B cell (primary cell): Measurements from ENCODE around the gene DVL1. TPM values are rescaled to one million over a fixed set of nuclear protein-coding genes. Genes with fewer than 3 reads are reported as not detected.

ENCODE experiments used
- ATAC-seq: fragments of 200-7000 bp; cut with Tn5 transposase; one replicate; pipeline ENCODE4 v1.10.0; 2021; ENCODE audit warnings: low read depth, mild to moderate bottlenecking, moderate number of reproducible peaks, moderate library complexity
- CTCF ChIA-PET: fragments of 350-600 bp; sonication (Branson Sonifier 250); formaldehyde crosslinking; loops from one replicate; lab custom pipeline; 2021; ENCODE audit warnings: antibody characterized with exemption, inconsistent platforms; lab: Charles Lee
- POLR2A ChIA-PET: fragments of 350-600 bp; sonication (Branson Sonifier 250); formaldehyde crosslinking; loops from one replicate; lab custom pipeline; 2021; ENCODE audit warnings: antibody characterized with exemption; lab: Charles Lee
- DNase-seq: peaks from one replicate; pipeline ENCODE4 v3.0.0; 2013
- H2AFZ ChIP-seq: 2 replicates; pipeline ENCODE4 v1.6.1; 2012; ENCODE audit warnings: mild to moderate bottlenecking, low read depth, low read length; ENCODE audit not compliant: insufficient read depth, poor library complexity, severe bottlenecking
- H3K27ac ChIP-seq, 2 donors: 1 replicate in 1 of 2; 2 replicates in 1 of 2; pipeline ENCODE4 v1.5.1; 2012 to 2013; ENCODE audit warnings: low read length in 2 of 2, mild to moderate bottlenecking in 2 of 2, moderate library complexity in 1 of 2
- H3K27me3 ChIP-seq, 4 experiments: fragments of 200-600 bp in 1 of 4; sonication (generic) in 1 of 4; replicated peaks in 1 of 4; 1 replicate in 2 of 4; 2 replicates in 2 of 4; pipeline versions ENCODE4 v1.6.1 to v1.7.0; 2013 to 2016; ENCODE audit warnings: low read length in 3 of 4, mild to moderate bottlenecking in 2 of 4, mixed read lengths in 1 of 4, moderate library complexity in 1 of 4; ENCODE audit not compliant: insufficient read depth in 4 of 4, control insufficient read depth in 3 of 4; ENCODE audit errors: control extremely low read depth in 1 of 4
- H3K36me3 ChIP-seq, 2 experiments: replicated peaks in 1 of 2; 1 replicate in 1 of 2; 2 replicates in 1 of 2; pipeline versions ENCODE4 v1.6.1 to v1.7.1; 2013; ENCODE audit warnings: low read length in 1 of 2; ENCODE audit not compliant: insufficient read depth in 2 of 2, control insufficient read depth in 1 of 2; ENCODE audit errors: control extremely low read depth in 1 of 2, extremely low read depth in 1 of 2
- H3K4me1 ChIP-seq, 2 donors: fragments of 200-600 bp in 1 of 2; sonication (generic) in 1 of 2; 1 replicate in 1 of 2; 2 replicates in 1 of 2; pipeline versions ENCODE4 v1.5.1 to v1.6.1; 2013 to 2017; ENCODE audit warnings: low read length in 2 of 2; ENCODE audit not compliant: control insufficient read depth in 2 of 2, insufficient read depth in 2 of 2
- H3K4me2 ChIP-seq: replicated peaks from 2 replicates; pipeline ENCODE3; 2012; ENCODE audit warnings: mild to moderate bottlenecking, low read depth, low read length; ENCODE audit not compliant: poor library complexity, severe bottlenecking
- H3K4me3 ChIP-seq, 5 experiments: fragments of 200-600 bp in 1 of 5; sonication (generic) in 1 of 5; 1 replicate in 3 of 5; 2 replicates in 2 of 5; pipeline versions ENCODE4 v1.5.1 to v1.7.0; 2011 to 2016; ENCODE audit warnings: low read length in 4 of 5, mild to moderate bottlenecking in 4 of 5, low read depth in 2 of 5, control low read depth in 1 of 5, moderate library complexity in 1 of 5; ENCODE audit not compliant: insufficient read depth in 1 of 5; ENCODE audit errors: control extremely low read depth in 1 of 5, extremely low read depth in 1 of 5
- H3K79me2 ChIP-seq: fragments of 200-600 bp; sonication (generic); one replicate; pipeline ENCODE4 v1.6.0; 2016; ENCODE audit warnings: low read length; ENCODE audit not compliant: control insufficient read depth, insufficient read depth
- H3K9ac ChIP-seq: fragments of 200-600 bp; sonication (generic); 2 replicates; pipeline ENCODE4 v1.6.1; 2017; ENCODE audit warnings: mild to moderate bottlenecking, low read length, moderate library complexity
- H3K9me3 ChIP-seq, 3 donors: one replicate each; pipeline versions ENCODE4 v1.6.1 to v1.7.1; 2013; ENCODE audit warnings: low read length in 2 of 3; ENCODE audit not compliant: control insufficient read depth in 2 of 3, insufficient read depth in 1 of 3; ENCODE audit errors: control extremely low read depth in 1 of 3
- H4K20me1 ChIP-seq: 2 replicates; pipeline ENCODE4 v1.6.0; 2012; ENCODE audit warnings: mild to moderate bottlenecking, low read length; ENCODE audit not compliant: insufficient read depth, control insufficient read depth, poor library complexity, severe bottlenecking
- H3K27ac Mint-ChIP-seq: one replicate; pipeline ENCODE4 v1.8.0; 2021; ENCODE audit warnings: mixed read lengths
- H3K27me3 Mint-ChIP-seq: one replicate; pipeline ENCODE4 v1.8.0; 2021; ENCODE audit warnings: mixed read lengths
- H3K4me1 Mint-ChIP-seq: one replicate; pipeline ENCODE4 v1.8.0; 2021; ENCODE audit warnings: mixed read lengths
- H3K4me3 Mint-ChIP-seq: one replicate; pipeline ENCODE4 v1.8.0; 2021; ENCODE audit warnings: mixed read lengths
- H3K9me3 Mint-ChIP-seq: one replicate; pipeline ENCODE4 v1.8.0; 2022; ENCODE audit warnings: mixed read lengths; ENCODE audit not compliant: insufficient read depth
- CTCF ChIP-seq: fragments of 200-600 bp; IDR thresholded peaks from one replicate; pipeline ENCODE4 v1.8.0; 2022; ENCODE audit warnings: antibody characterized with exemption, mild to moderate bottlenecking
- EZH2 ChIP-seq: IDR thresholded peaks from 2 replicates; pipeline ENCODE4 v1.6.1; 2012; ENCODE audit warnings: borderline replicate concordance, low read depth, mild to moderate bottlenecking, moderate library complexity, low read length; ENCODE audit not compliant: insufficient read depth, poor library complexity, severe bottlenecking
- WGBS: methylation state at CpG from one replicate; pipeline ENCODE4 v1.1.5; 2013; ENCODE audit warnings: missing lambda C conversion rate; ENCODE audit not compliant: insufficient coverage; 5-methylcytosine and 5-hydroxymethylcytosine counted together
- intact Hi-C: fragments of 100-400 bp; cut with micrococcal nuclease; formaldehyde crosslinking; loops from one replicate; pipeline ENCODE4 v1.10.0; 2022
- polyA plus RNA-seq: library from polyadenylated mRNA; depleted of rRNA; stranded (reverse); fragments of >200 nt; gene quantifications from 2 replicates; pipeline ENCODE4 v1.2.3, GENCODE V29; 2012
- total RNA-seq, 2 donors: library from RNA; stranded (reverse); fragments of 120-200 nt in 1 of 2; gene quantifications; 1 replicate in 1 of 2; 2 replicates in 1 of 2; pipeline versions ENCODE4 v1.2.3 to v1.2.4, GENCODE V29; 2013 to 2022

DVL1 gene
- total and polyA plus RNA-seq, 2 donors (not counting 1 experiment from before 2014, with no cell fraction given) = 46.1 to 53.5 TPM

GRCh38 chr1:1318777-1319645, 30.2 kb downstream of the DVL1 start:
- ATAC-seq = no peak
- ChIA-PET CTCF (no interaction called here), POLR2A (no interaction called here)
- TF ChIP-seq EZH2 (no peak), CTCF (no peak)
- Histone ChIP-seq H3K27ac (no peak overlapping the region), H3K4me3 (no peak overlapping the region), H3K9me3 (no peaks in the 10 kb centered on the region), H4K20me1 (peaks cover 47% of the 10 kb centered on the region), H2AFZ (no peak overlapping the region), H3K4me1 (peaks cover 8 to 18% of the 10 kb centered on the region in 2 donors), H3K79me2 (peaks cover 47% of the 10 kb centered on the region), H3K36me3 (peaks cover 0 to 32% of the 10 kb centered on the region in 2 experiments), H3K4me2 (no peak overlapping the region), H3K27me3 (no peaks in the 10 kb centered on the region), H3K9ac (no peak overlapping the region)
- Mint-ChIP-seq H3K27ac (no peak overlapping the region), H3K4me3 (no peak overlapping the region), H3K27me3 (no peaks in the 10 kb centered on the region), H3K9me3 (no peaks in the 10 kb centered on the region), H3K4me1 (peaks cover 20% of the 10 kb centered on the region)
- no peak for DNase-seq
- intact Hi-C loops = no loop called here
- 94% methylated on average over 35 of the region's 36 CpGs for WGBS

GRCh38 chr1:1318131-1318652, 31.0 kb downstream of the DVL1 start:
- no peak for DNase-seq
- peaks cover 0 to 40% of the 10 kb centered on the region in 2 experiments for H3K36me3 ChIP-seq
- H3K9me3 Mint-ChIP-seq = no peaks in the 10 kb centered on the region
- ATAC-seq = no peak
- POLR2A ChIA-PET = no interaction called here
- H3K79me2 ChIP-seq = peaks cover 42% of the 10 kb centered on the region
- H4K20me1 ChIP-seq = peaks cover 43% of the 10 kb centered on the region
- intact Hi-C loops = no loop called here
- no peak overlapping the region for H2AFZ ChIP-seq
- TF ChIP-seq EZH2 = no peak
- TF ChIP-seq CTCF = no peak
- no peak overlapping the region for H3K27ac Mint-ChIP-seq
- H3K4me1 ChIP-seq = peaks cover 4 to 13% of the 10 kb centered on the region in 2 donors
- H3K27me3 Mint-ChIP-seq = no peaks in the 10 kb centered on the region
- H3K4me3 ChIP-seq = no peak overlapping the region
- H3K27ac ChIP-seq = no peak overlapping the region
- peaks cover 15% of the 10 kb centered on the region for H3K4me1 Mint-ChIP-seq
- no peaks in the 10 kb centered on the region for H3K9me3 ChIP-seq
- H3K4me2 ChIP-seq = no peak overlapping the region
- WGBS = 98% methylated on average over 7 of the region's 9 CpGs
- H3K27me3 ChIP-seq = no peaks in the 10 kb centered on the region
- H3K4me3 Mint-ChIP-seq = no peak overlapping the region
- no peak overlapping the region for H3K9ac ChIP-seq
- CTCF ChIA-PET = no interaction called here
